GM12878 (cell line): ENCODE data around the gene COL25A1. TPM values are rescaled to one million over a fixed set of nuclear protein-coding genes. Genes with fewer than 3 reads are reported as not detected.

Experiments used
- ATAC-seq: fragments of 200-7000 bp; cut with Tn5 transposase; 3 replicates; pipeline ENCODE4 v1.9.1; 2020; ENCODE audit warnings: mild to moderate bottlenecking, moderate library complexity
- BruUV-seq: library from RNA; stranded (reverse); fragments of 400-500 nt; replicated peaks from 2 replicates; lab custom pipeline; 2021; lab: Mats Ljungman, UMichigan
- CTCF ChIA-PET: fragments of 300-600 bp; sonication (Branson Sonifier 250); formaldehyde crosslinking; extraction: SDS; loops from one replicate; lab custom pipeline; 2021; ENCODE audit warnings: inconsistent platforms; lab: Yijun Ruan, JAX
- POLR2A ChIA-PET: fragments of 350-600 bp; formaldehyde crosslinking; extraction: SDS; loops from one replicate; lab custom pipeline; 2021; ENCODE audit warnings: inconsistent platforms; lab: Charles Lee
- RAD21 ChIA-PET: fragments of 300-600 bp; sonication (Branson Sonifier 250); formaldehyde crosslinking; loops from one replicate; lab custom pipeline; 2023; ENCODE audit warnings: antibody characterized with exemption; ENCODE audit not compliant: unreplicated experiment; lab: Charles Lee
- SMC1A ChIA-PET: fragments of 300-600 bp; sonication (Branson Sonifier 250); formaldehyde crosslinking; loops from one replicate; lab custom pipeline; 2023; ENCODE audit not compliant: unreplicated experiment, uncharacterized antibody; lab: Charles Lee
- DNase-seq: peaks from one replicate; pipeline ENCODE4 v3.0.0-alpha.2; 2011; ENCODE audit warnings: low read depth, low spot score
- FAIRE-seq: peaks from 3 replicates; lab custom pipeline; 2011; peaks lifted over from hg19 to GRCh38; lab: Jason Lieb, UNC
- H2AFZ ChIP-seq: 2 replicates; pipeline ENCODE4 v1.6.0; 2011; ENCODE audit warnings: low read depth, low read length, control low read depth; ENCODE audit not compliant: control insufficient read depth
- H3K27ac ChIP-seq: 2 replicates; pipeline ENCODE4 v1.5.1; 2011; ENCODE audit warnings: control low read depth; ENCODE audit not compliant: control insufficient read depth, insufficient read depth
- H3K27me3 ChIP-seq, 2 experiments: replicated peaks in 1 of 2; 2 replicates each; pipeline versions ENCODE4 v1.6.0 to v1.6.1; 2011; ENCODE audit warnings: low read length in 1 of 2; ENCODE audit not compliant: control insufficient read depth in 2 of 2, insufficient read depth in 2 of 2
- H3K36me3 ChIP-seq, 2 experiments: 2 replicates each; pipeline ENCODE4 v1.5.1; 2011; ENCODE audit warnings: low read length in 1 of 2; ENCODE audit not compliant: control insufficient read depth in 2 of 2, insufficient read depth in 2 of 2
- H3K4me1 ChIP-seq: 2 replicates; pipeline ENCODE4 v1.6.1; 2011; ENCODE audit warnings: mild to moderate bottlenecking, low read length, moderate library complexity, mixed read lengths; ENCODE audit not compliant: control insufficient read depth, insufficient read depth
- H3K4me2 ChIP-seq: 2 replicates; pipeline ENCODE4 v1.6.0; 2011; ENCODE audit warnings: control low read depth; ENCODE audit not compliant: control insufficient read depth, insufficient read depth
- H3K4me3 ChIP-seq: fragments of 200-600 bp; sonication (generic); 2 replicates; pipeline ENCODE4 v1.5.1; 2016
- H3K79me2 ChIP-seq: 2 replicates; pipeline ENCODE4 v1.6.0; 2011; ENCODE audit warnings: low read length; ENCODE audit not compliant: control insufficient read depth, insufficient read depth
- H3K9ac ChIP-seq: 2 replicates; pipeline ENCODE4 v1.8.0; 2011; ENCODE audit warnings: low read length, control low read depth, mixed read lengths; ENCODE audit not compliant: control insufficient read depth, insufficient read depth
- H3K9me3 ChIP-seq: replicated peaks from 3 replicates; pipeline ENCODE4 v1.5.1; 2011; ENCODE audit warnings: mild to moderate bottlenecking, low read length; ENCODE audit not compliant: control insufficient read depth, insufficient read depth
- H4K20me1 ChIP-seq: 2 replicates; pipeline ENCODE4 v1.6.0; 2011; ENCODE audit not compliant: control insufficient read depth, insufficient read depth
- BACH1 ChIP-seq: fragments of 450-650 bp; IDR thresholded peaks from 2 replicates; pipeline ENCODE4 v1.6.1; 2017; ENCODE audit warnings: mild to moderate bottlenecking, borderline replicate concordance
- BCL3 ChIP-seq: IDR thresholded peaks from 2 replicates; pipeline ENCODE4 v1.6.1; 2011; ENCODE audit warnings: borderline replicate concordance, low read depth, mild to moderate bottlenecking, moderate library complexity, low read length; ENCODE audit not compliant: insufficient read depth, poor library complexity, severe bottlenecking
- BRCA1 ChIP-seq: IDR thresholded peaks from 2 replicates; pipeline ENCODE4 v1.6.1; 2011; ENCODE audit warnings: low read depth, low read length, improper control_type of control experiment
- ETV6 ChIP-seq, 2 experiments: fragments of 450-650 bp in 1 of 2; IDR thresholded peaks in 1 of 2; conservative IDR thresholded peaks in 1 of 2; 2 replicates each; pipeline ENCODE4 v1.6.1; 2014; ENCODE audit warnings: antibody characterized with exemption in 1 of 2, borderline replicate concordance in 1 of 2, low read depth in 1 of 2, mild to moderate bottlenecking in 1 of 2, moderate library complexity in 1 of 2
- MXI1 ChIP-seq: fragments of 150-350 bp; IDR thresholded peaks from 2 replicates; pipeline ENCODE4 v1.6.1; 2011; ENCODE audit warnings: low read depth, mild to moderate bottlenecking, inconsistent platforms, low read length, improper control_type of control experiment
- PKNOX1 ChIP-seq: fragments of 450-650 bp; IDR thresholded peaks from 2 replicates; pipeline ENCODE4 v1.6.1; 2016; ENCODE audit warnings: mild to moderate bottlenecking
- PRDM15 ChIP-seq: fragments of 450-650 bp; formaldehyde crosslinking; IDR thresholded peaks from 2 replicates; pipeline ENCODE4 v1.4.0; 2020; ENCODE audit warnings: mild to moderate bottlenecking, moderate library complexity
- RBBP5 ChIP-seq: fragments of 200-600 bp; sonication (generic); conservative IDR thresholded peaks from 2 replicates; pipeline ENCODE4 v1.6.1; 2016
- RELA ChIP-seq: fragments of 450-650 bp; IDR thresholded peaks from 2 replicates; pipeline ENCODE4 v1.8.0; 2014; ENCODE audit warnings: borderline replicate concordance; ENCODE audit not compliant: partially characterized antibody
- SKIL ChIP-seq: fragments of 450-650 bp; IDR thresholded peaks from 2 replicates; pipeline ENCODE4 v1.6.1; 2017; ENCODE audit warnings: mild to moderate bottlenecking, low read depth, inconsistent platforms; ENCODE audit not compliant: poor library complexity, severe bottlenecking
- ZBED1 ChIP-seq: IDR thresholded peaks from 2 replicates; pipeline ENCODE4 v1.6.1; 2016; ENCODE audit warnings: borderline replicate concordance
- WGBS: methylation state at CpG from one replicate; pipeline ENCODE4 v1.1.6; 2016; ENCODE audit warnings: low lambda C conversion rate; ENCODE audit not compliant: insufficient replicate concordance, insufficient coverage; ENCODE audit errors: missing lambda C conversion rate; 5-methylcytosine and 5-hydroxymethylcytosine counted together
- in situ Hi-C: fragments of 300-500 bp; cut with MboI; formaldehyde crosslinking; loops from 9 replicates; pipeline ENCODE4 v1.14.3; 2018; ENCODE audit warnings: mixed read lengths
- intact Hi-C: fragments of 100-400 bp; cut with micrococcal nuclease; formaldehyde crosslinking; loops from one replicate; pipeline ENCODE4 v1.14.2; 2022; ENCODE audit not compliant: unreplicated experiment
- polyA plus RNA-seq, 11 experiments: library from polyadenylated mRNA; depleted of rRNA in 4 of 11; unstranded in 6 of 11; stranded (reverse) in 5 of 11; fragments of >200 nt; fragmentation: Nextera tagmentation in 4 of 11; fragmentation: Illumina TruSeq in 1 of 11; extraction: Ambion mirVana in 4 of 11; extraction: Trizol in 1 of 11; gene quantifications; 1 replicate in 1 of 11; 2 replicates in 10 of 11; pipeline versions ENCODE4 v1.2.1 to v1.2.3, GENCODE V29; 2011 to 2016; ENCODE audit warnings: inconsistent platforms in 2 of 11, missing spikeins in 2 of 11, low read depth in 1 of 11
- total RNA-seq, 4 experiments: library from RNA; depleted of rRNA in 3 of 4; stranded (reverse); fragments of >200 nt in 3 of 4; fragmentation: Illumina TruSeq in 1 of 4; extraction: Trizol in 1 of 4; gene quantifications; 2 replicates each; pipeline versions ENCODE4 v1.2.1 to v1.2.3, GENCODE V29; 2013 to 2021

Gene COL25A1
- total and polyA plus RNA-seq, 10 of the 15 experiments (the other 5 are each of a cell fraction or from before 2014, with no cell fraction given) = 0.01 to 0.26 (median 0.12) TPM; not detected in 6

GRCh38 chr4:109046471-109047201 is 255.8 kb downstream of the COL25A1 start:
- no peaks in the 10 kb centered on the region for H3K9me3 ChIP-seq
- no peak overlapping the region for H3K27ac ChIP-seq
- no peaks in the 10 kb centered on the region for H3K27me3 ChIP-seq
- WGBS = 9% methylated on average over 7 of the region's 7 CpGs
- no peak overlapping the region for H3K9ac ChIP-seq
- no peaks in the 10 kb centered on the region for H4K20me1 ChIP-seq
- ChIA-PET CTCF (no interaction called here), POLR2A (no interaction called here), SMC1A (interaction anchor here (1.2 kb wide), 1 partner anchor 28 kb away, joined by 3 read pairs; no protein-coding TSS in a partner anchor), RAD21 (interaction anchor here (1.1 kb wide), 1 partner anchor 247 kb away, joined by 7 read pairs; no protein-coding TSS in a partner anchor)
- no peaks in the 10 kb centered on the region for H3K4me1 ChIP-seq
- in situ Hi-C loops = no loop called here
- ATAC-seq = no peak
- DNase-seq = no peak
- FAIRE-seq = no peak
- H3K36me3 ChIP-seq = no peaks in the 10 kb centered on the region
- no peak overlapping the region for H3K4me3 ChIP-seq
- no peaks in the 10 kb centered on the region for H3K79me2 ChIP-seq
- no peak overlapping the region for H2AFZ ChIP-seq
- BruUV-seq = no TSS peak
- H3K4me2 ChIP-seq = no peak overlapping the region
- intact Hi-C loops = no loop called here
- TF ChIP-seq ETV6 (conservative IDR thresholded peaks at IDR 0.05 in 1 of 2, IDR thresholded peaks at IDR 0.05 in 1 of 2; ENCODE audit: borderline replicate concordance in 1 of 2, low read depth in 1 of 2) (no peak), RBBP5 (no peak), BACH1 (no peak), ZBED1 (no peak), SKIL (no peak), BRCA1 (no peak), MXI1 (no peak), PRDM15 (CRISPR knock-in tag) (no peak), PKNOX1 (no peak), RELA (no peak), BCL3 (no peak)
